GM12878 (cell line): ENCODE results near the gene UMOD.

Experiments
- CBFB ChIP-seq: IDR thresholded peaks from 2 replicates; pipeline ENCODE4 v1.6.1; 2016; ENCODE audit warnings: antibody characterized with exemption, low read depth
- KAT2A ChIP-seq: conservative IDR thresholded peaks from 2 replicates; pipeline ENCODE4 v1.6.1; 2011; ENCODE audit warnings: low read depth, low read length; ENCODE audit not compliant: control insufficient read depth
- POLR2A ChIP-seq: IDR thresholded peaks from 2 replicates; pipeline ENCODE4 v1.6.1; 2011; ENCODE audit warnings: low read depth, mild to moderate bottlenecking, low read length
- RCOR1 ChIP-seq: conservative IDR thresholded peaks from 2 replicates; pipeline ENCODE4 v1.6.1; 2012; ENCODE audit warnings: low read depth, low read length, improper control_type of control experiment
- ZNF274 ChIP-seq: IDR thresholded peaks from one replicate; pipeline ENCODE4 v1.8.0; 2011; ENCODE audit not compliant: insufficient read length, insufficient read depth
- TF ChIP-seq, protein P1 (sequence below), 3 experiments: IDR thresholded peaks in 2 of 3; conservative IDR thresholded peaks in 1 of 3; 2 replicates each; pipeline ENCODE4 v1.5.1; 2011; ENCODE audit warnings: low read depth in 3 of 3, low read length in 3 of 3, mild to moderate bottlenecking in 3 of 3, control low read depth in 2 of 3, moderate library complexity in 2 of 3, inconsistent platforms in 1 of 3, mixed read lengths in 1 of 3; ENCODE audit not compliant: control insufficient read depth in 2 of 3, insufficient read depth in 1 of 3; ENCODE audit errors: extremely low read depth in 1 of 3
- TF ChIP-seq, protein P2 (sequence below): IDR thresholded peaks from 2 replicates; pipeline ENCODE4 v1.6.1; 2011; ENCODE audit warnings: low read depth, low read length, improper control_type of control experiment, borderline replicate concordance

- TF ChIP-seq CBFB, result no peak
- TF ChIP-seq RCOR1, result no peak
- no peak for TF ChIP-seq ZNF274
- no peak for TF ChIP-seq POLR2A
- TF ChIP-seq, protein P1, sequence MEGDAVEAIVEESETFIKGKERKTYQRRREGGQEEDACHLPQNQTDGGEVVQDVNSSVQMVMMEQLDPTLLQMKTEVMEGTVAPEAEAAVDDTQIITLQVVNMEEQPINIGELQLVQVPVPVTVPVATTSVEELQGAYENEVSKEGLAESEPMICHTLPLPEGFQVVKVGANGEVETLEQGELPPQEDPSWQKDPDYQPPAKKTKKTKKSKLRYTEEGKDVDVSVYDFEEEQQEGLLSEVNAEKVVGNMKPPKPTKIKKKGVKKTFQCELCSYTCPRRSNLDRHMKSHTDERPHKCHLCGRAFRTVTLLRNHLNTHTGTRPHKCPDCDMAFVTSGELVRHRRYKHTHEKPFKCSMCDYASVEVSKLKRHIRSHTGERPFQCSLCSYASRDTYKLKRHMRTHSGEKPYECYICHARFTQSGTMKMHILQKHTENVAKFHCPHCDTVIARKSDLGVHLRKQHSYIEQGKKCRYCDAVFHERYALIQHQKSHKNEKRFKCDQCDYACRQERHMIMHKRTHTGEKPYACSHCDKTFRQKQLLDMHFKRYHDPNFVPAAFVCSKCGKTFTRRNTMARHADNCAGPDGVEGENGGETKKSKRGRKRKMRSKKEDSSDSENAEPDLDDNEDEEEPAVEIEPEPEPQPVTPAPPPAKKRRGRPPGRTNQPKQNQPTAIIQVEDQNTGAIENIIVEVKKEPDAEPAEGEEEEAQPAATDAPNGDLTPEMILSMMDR (IDR thresholded peaks at IDR 0.05 in 2 of 3, conservative IDR thresholded peaks at IDR 0.05 in 1 of 3; ENCODE audit: control insufficient read depth in 2 of 3, extremely low read depth in 1 of 3, insufficient read depth in 1 of 3, low read depth in 3 of 3, low read length in 3 of 3), result no peak
- TF ChIP-seq, protein P2, sequence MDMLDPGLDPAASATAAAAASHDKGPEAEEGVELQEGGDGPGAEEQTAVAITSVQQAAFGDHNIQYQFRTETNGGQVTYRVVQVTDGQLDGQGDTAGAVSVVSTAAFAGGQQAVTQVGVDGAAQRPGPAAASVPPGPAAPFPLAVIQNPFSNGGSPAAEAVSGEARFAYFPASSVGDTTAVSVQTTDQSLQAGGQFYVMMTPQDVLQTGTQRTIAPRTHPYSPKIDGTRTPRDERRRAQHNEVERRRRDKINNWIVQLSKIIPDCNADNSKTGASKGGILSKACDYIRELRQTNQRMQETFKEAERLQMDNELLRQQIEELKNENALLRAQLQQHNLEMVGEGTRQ, result no peak
- no peak for TF ChIP-seq KAT2A
Observed at GRCh38 chr16:20364051-20364450, 11.5 kb upstream of the UMOD start.
